Gastrocnemius medialis (tissue), 4 donors: ENCODE data around the gene MPRIP.

ENCODE experiments used
- POLR2A ChIP-seq, 2 donors: fragments of 450-650 bp; IDR thresholded peaks; one replicate each; pipeline ENCODE4 v1.6.1; 2017; ENCODE audit warnings: antibody characterized with exemption in 2 of 2, mild to moderate bottlenecking in 2 of 2, moderate library complexity in 2 of 2
- TF ChIP-seq, protein P1 (sequence below), 5 experiments: fragments of 450-650 bp in 3 of 5; fragments of 200-600 bp in 2 of 5; sonication (generic) in 2 of 5; IDR thresholded peaks in 4 of 5; conservative IDR thresholded peaks in 1 of 5; 1 replicate in 4 of 5; 2 replicates in 1 of 5; pipeline ENCODE4 v1.5.1; 2016 to 2019; ENCODE audit warnings: antibody characterized with exemption in 5 of 5, mild to moderate bottlenecking in 3 of 5, moderate library complexity in 3 of 5

DNA sequence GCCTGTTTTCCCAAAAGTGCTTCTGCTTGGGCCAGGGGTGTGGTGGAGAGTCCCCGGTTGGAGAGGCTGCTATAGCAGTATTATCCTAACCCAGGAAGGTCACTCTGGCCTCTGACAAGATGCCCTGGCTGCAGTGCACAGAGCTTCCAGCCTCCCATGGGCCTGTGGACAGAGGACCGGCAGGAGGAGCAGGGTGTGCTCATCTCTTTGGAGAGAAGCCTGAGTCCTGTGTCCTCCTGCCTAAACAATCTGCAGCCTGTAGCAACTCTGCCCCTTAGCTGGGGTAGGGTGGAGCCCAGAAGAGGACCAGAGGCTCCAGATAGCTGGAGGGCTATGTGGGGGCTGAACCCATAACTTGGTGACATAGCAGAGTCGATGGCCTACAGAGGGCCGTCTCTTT is 78.0 kb downstream of the MPRIP start:
- no peak for TF ChIP-seq POLR2A (IDR thresholded peaks at IDR 0.05)
- TF ChIP-seq, protein P1, sequence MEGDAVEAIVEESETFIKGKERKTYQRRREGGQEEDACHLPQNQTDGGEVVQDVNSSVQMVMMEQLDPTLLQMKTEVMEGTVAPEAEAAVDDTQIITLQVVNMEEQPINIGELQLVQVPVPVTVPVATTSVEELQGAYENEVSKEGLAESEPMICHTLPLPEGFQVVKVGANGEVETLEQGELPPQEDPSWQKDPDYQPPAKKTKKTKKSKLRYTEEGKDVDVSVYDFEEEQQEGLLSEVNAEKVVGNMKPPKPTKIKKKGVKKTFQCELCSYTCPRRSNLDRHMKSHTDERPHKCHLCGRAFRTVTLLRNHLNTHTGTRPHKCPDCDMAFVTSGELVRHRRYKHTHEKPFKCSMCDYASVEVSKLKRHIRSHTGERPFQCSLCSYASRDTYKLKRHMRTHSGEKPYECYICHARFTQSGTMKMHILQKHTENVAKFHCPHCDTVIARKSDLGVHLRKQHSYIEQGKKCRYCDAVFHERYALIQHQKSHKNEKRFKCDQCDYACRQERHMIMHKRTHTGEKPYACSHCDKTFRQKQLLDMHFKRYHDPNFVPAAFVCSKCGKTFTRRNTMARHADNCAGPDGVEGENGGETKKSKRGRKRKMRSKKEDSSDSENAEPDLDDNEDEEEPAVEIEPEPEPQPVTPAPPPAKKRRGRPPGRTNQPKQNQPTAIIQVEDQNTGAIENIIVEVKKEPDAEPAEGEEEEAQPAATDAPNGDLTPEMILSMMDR (IDR thresholded peaks at IDR 0.05 in 4 of 5, conservative IDR thresholded peaks at IDR 0.05 in 1 of 5): no peak
